ENCODE data around the gene INTS7.
"Not testable (repeated sequence)": the region's sequence is repeated elsewhere in the genome, so short reads cannot be mapped to it uniquely, and the experiment has no call there.

The INTS7 gene

GRCh38 chr1:211937422-211937821 is 97.9 kb downstream of the INTS7 start:
- not testable (repeated sequence) for DNase-seq (ENCODE audit: extremely low read depth in 1 of 2, low read depth in 1 of 2)

- no peak for DNase-seq (ENCODE audit: extremely low read depth in 1 of 2, low read depth in 1 of 2)
Observed at GRCh38 chr1:211935448-211935970, 99.8 kb downstream of the INTS7 start.

GRCh38 chr1:211933946-211934714 is 101.2 kb downstream of the INTS7 start:
- DNase-seq (ENCODE audit: extremely low read depth in 1 of 2, low read depth in 1 of 2): no peak

GRCh38 chr1:211932933-211933254 is 102.5 kb downstream of the INTS7 start:
- DNase-seq (ENCODE audit: extremely low read depth in 1 of 2, low read depth in 1 of 2): no peak

- no peak for DNase-seq (ENCODE audit: extremely low read depth in 1 of 2, low read depth in 1 of 2)
Observed at GRCh38 chr1:211932231-211932932, 103.0 kb downstream of the INTS7 start.

- no peak for DNase-seq (ENCODE audit: extremely low read depth in 1 of 2, low read depth in 1 of 2)
Observed at GRCh38 chr1:211929683-211930082, 105.7 kb downstream of the INTS7 start.

- DNase-seq (ENCODE audit: extremely low read depth in 1 of 2, low read depth in 1 of 2): no peak
Observed at GRCh38 chr1:211928993-211929637, 106.2 kb downstream of the INTS7 start.

GRCh38 chr1:211928290-211928801 is 107.0 kb downstream of the INTS7 start:
- no peak for DNase-seq (ENCODE audit: extremely low read depth in 1 of 2, low read depth in 1 of 2)

GRCh38 chr1:211925016-211925415 is 110.3 kb downstream of the INTS7 start:
- no peak for DNase-seq (ENCODE audit: extremely low read depth in 1 of 2, low read depth in 1 of 2)

GRCh38 chr1:211924256-211924655 is 111.1 kb downstream of the INTS7 start:
- no peak for DNase-seq (ENCODE audit: extremely low read depth in 1 of 2, low read depth in 1 of 2)

GRCh38 chr1:211923095-211923494 is 112.3 kb downstream of the INTS7 start:
- no peak for DNase-seq (ENCODE audit: extremely low read depth in 1 of 2, low read depth in 1 of 2)

- no peak for DNase-seq (ENCODE audit: extremely low read depth in 1 of 2, low read depth in 1 of 2)
Observed at GRCh38 chr1:211921579-211922095, 113.7 kb downstream of the INTS7 start.

GRCh38 chr1:211920602-211921226 is 114.6 kb downstream of the INTS7 start:
- no peak for DNase-seq (ENCODE audit: extremely low read depth in 1 of 2, low read depth in 1 of 2)

- no peak for DNase-seq (ENCODE audit: extremely low read depth in 1 of 2, low read depth in 1 of 2)
Observed at GRCh38 chr1:211920141-211920572, 115.2 kb downstream of the INTS7 start.

- no peak for DNase-seq (ENCODE audit: extremely low read depth in 1 of 2, low read depth in 1 of 2)
Observed at GRCh38 chr1:211918843-211919414, 116.4 kb downstream of the INTS7 start.

- DNase-seq (ENCODE audit: extremely low read depth in 1 of 2, low read depth in 1 of 2): not testable (repeated sequence)
Observed at GRCh38 chr1:211916458-211916857, 118.9 kb downstream of the INTS7 start.

GRCh38 chr1:211915924-211916323 is 119.4 kb downstream of the INTS7 start:
- no peak for DNase-seq (ENCODE audit: extremely low read depth in 1 of 2, low read depth in 1 of 2)

GRCh38 chr1:211912844-211913432 is 122.4 kb downstream of the INTS7 start:
- DNase-seq (ENCODE audit: extremely low read depth in 1 of 2, low read depth in 1 of 2): no peak

GRCh38 chr1:211912038-211912437 is 123.3 kb downstream of the INTS7 start:
- DNase-seq (ENCODE audit: extremely low read depth in 1 of 2, low read depth in 1 of 2): no peak

- no peak for DNase-seq (ENCODE audit: extremely low read depth in 1 of 2, low read depth in 1 of 2)
Observed at GRCh38 chr1:211910913-211911485, 124.4 kb downstream of the INTS7 start.

All from activated CD8-positive, alpha-beta memory T cell treated with anti-CD3 and anti-CD28 coated beads for 1 hour (primary cell).